GM23338 (cell line): Measurements from ENCODE around the gene NUPR1. TPM values are rescaled to one million over a fixed set of nuclear protein-coding genes. Genes with fewer than 3 reads are reported as not detected.

Source experiments
- ATAC-seq: fragments of 200-7000 bp; cut with Tn5 transposase; 3 replicates; pipeline ENCODE4 v1.9.1; 2020
- DNase-seq: peaks from one replicate; pipeline ENCODE4 v3.0.0-alpha.2; 2015; ENCODE audit warnings: low spot score
- H2AFZ ChIP-seq: fragments of 200-600 bp; sonication (generic); 2 replicates; pipeline ENCODE4 v1.8.0; 2016; ENCODE audit warnings: antibody characterized with exemption, mild to moderate bottlenecking, moderate library complexity
- H3F3A ChIP-seq: fragments of 200-600 bp; sonication (generic); replicated peaks from 2 replicates; pipeline ENCODE4 v1.8.0; 2017; ENCODE audit warnings: antibody characterized with exemption, mixed run types, low read depth
- H3K27ac ChIP-seq: fragments of 200-600 bp; sonication (generic); 2 replicates; pipeline ENCODE4 v1.6.1; 2016; ENCODE audit warnings: low read depth
- H3K27me3 ChIP-seq: fragments of 200-600 bp; sonication (generic); 2 replicates; pipeline ENCODE4 v1.8.0; 2016; ENCODE audit warnings: mild to moderate bottlenecking, mixed run types, moderate library complexity; ENCODE audit not compliant: insufficient read depth
- H3K36me3 ChIP-seq: fragments of 200-600 bp; sonication (generic); 2 replicates; pipeline ENCODE4 v1.8.0; 2016; ENCODE audit warnings: mild to moderate bottlenecking; ENCODE audit not compliant: insufficient read depth
- H3K4me1 ChIP-seq: fragments of 200-600 bp; sonication (generic); 2 replicates; pipeline ENCODE4 v1.8.0; 2016; ENCODE audit warnings: mild to moderate bottlenecking, moderate library complexity; ENCODE audit not compliant: insufficient read depth
- H3K4me2 ChIP-seq: fragments of 200-600 bp; sonication (generic); 2 replicates; pipeline ENCODE4 v1.7.1; 2017; ENCODE audit warnings: mixed run types
- H3K4me3 ChIP-seq: fragments of 200-600 bp; sonication (generic); 2 replicates; pipeline ENCODE4 v1.6.1; 2016; ENCODE audit warnings: mixed run types
- H3K79me2 ChIP-seq: fragments of 200-600 bp; sonication (generic); replicated peaks from 2 replicates; pipeline ENCODE4 v1.8.0; 2017; ENCODE audit warnings: mild to moderate bottlenecking; ENCODE audit not compliant: insufficient read depth
- H3K9me2 ChIP-seq: fragments of 200-600 bp; sonication (generic); 2 replicates; pipeline ENCODE4 v1.8.0; 2017; ENCODE audit not compliant: insufficient read depth
- H4K20me1 ChIP-seq: fragments of 200-600 bp; sonication (generic); replicated peaks from 2 replicates; pipeline ENCODE4 v1.8.0; 2017; ENCODE audit warnings: mild to moderate bottlenecking; ENCODE audit not compliant: insufficient read depth
- H3K27ac Mint-ChIP-seq: 2 replicates; pipeline ENCODE4 v1.8.0; 2020; ENCODE audit warnings: inconsistent platforms, mild to moderate bottlenecking, moderate library complexity, mixed read lengths
- H3K27me3 Mint-ChIP-seq: 3 replicates; pipeline ENCODE4 v1.8.0; 2022; ENCODE audit warnings: low read depth, mild to moderate bottlenecking, moderate library complexity, mixed read lengths, inconsistent platforms; ENCODE audit not compliant: insufficient read depth, poor library complexity
- H3K36me3 Mint-ChIP-seq: 3 replicates; pipeline ENCODE4 v1.8.0; 2021; ENCODE audit warnings: low read depth, mild to moderate bottlenecking, inconsistent platforms, moderate library complexity, mixed read lengths
- H3K4me1 Mint-ChIP-seq: 3 replicates; pipeline ENCODE4 v1.8.0; 2020; ENCODE audit warnings: mild to moderate bottlenecking, inconsistent platforms, mixed read lengths
- H3K4me3 Mint-ChIP-seq: 3 replicates; pipeline ENCODE4 v1.8.0; 2021; ENCODE audit warnings: moderate library complexity, mild to moderate bottlenecking, inconsistent platforms, mixed read lengths
- H3K9me3 Mint-ChIP-seq: 3 replicates; pipeline ENCODE4 v1.8.0; 2020; ENCODE audit warnings: moderate library complexity, mild to moderate bottlenecking, inconsistent platforms, mixed read lengths
- ETS1 ChIP-seq: IDR thresholded peaks from 2 replicates; pipeline ENCODE4 v1.6.1; 2016; ENCODE audit warnings: antibody characterized with exemption
- EZH2 ChIP-seq: fragments of 200-600 bp; sonication (generic); IDR thresholded peaks from one replicate; pipeline ENCODE4 v1.8.0; 2017; ENCODE audit warnings: antibody characterized with exemption, mild to moderate bottlenecking, low read depth; ENCODE audit not compliant: unreplicated experiment
- EZH2phosphoT487 ChIP-seq: fragments of 200-600 bp; sonication (generic); IDR thresholded peaks from one replicate; pipeline ENCODE4 v1.8.1; 2018; ENCODE audit warnings: antibody characterized with exemption; ENCODE audit not compliant: unreplicated experiment
- JUNB ChIP-seq: IDR thresholded peaks from one replicate; pipeline ENCODE4 v1.6.1; 2016; ENCODE audit warnings: antibody characterized with exemption; ENCODE audit not compliant: unreplicated experiment
- NANOG ChIP-seq: IDR thresholded peaks from 2 replicates; pipeline ENCODE4 v1.6.1; 2016; ENCODE audit warnings: antibody characterized with exemption, borderline replicate concordance
- POLR2AphosphoS5 ChIP-seq: IDR thresholded peaks from 2 replicates; pipeline ENCODE4 v1.6.1; 2016; ENCODE audit warnings: antibody characterized with exemption, low read depth
- STAT1 ChIP-seq: IDR thresholded peaks from one replicate; pipeline ENCODE4 v1.6.1; 2016; ENCODE audit warnings: antibody characterized with exemption; ENCODE audit not compliant: unreplicated experiment
- ZNF114 ChIP-seq: fragments of 250-450 bp; sonication (Bioruptor Pico); IDR thresholded peaks from 2 replicates; pipeline ENCODE4 v1.5.0; 2020; ENCODE audit warnings: mild to moderate bottlenecking, moderate library complexity
- ZNF331 ChIP-seq: fragments of 250-450 bp; sonication (Bioruptor Pico); IDR thresholded peaks from 2 replicates; pipeline ENCODE4 v1.5.0; 2020; ENCODE audit warnings: low read depth, mild to moderate bottlenecking, moderate library complexity
- ZNF462 ChIP-seq: fragments of 250-450 bp; sonication (Bioruptor Pico); IDR thresholded peaks from 2 replicates; pipeline ENCODE4 v1.5.0; 2020; ENCODE audit warnings: mild to moderate bottlenecking, moderate library complexity
- polyA plus RNA-seq: library from polyadenylated mRNA; unstranded; fragments of >200 nt; fragmentation: Nextera tagmentation; extraction: Ambion mirVana; gene quantifications from 2 replicates; pipeline ENCODE4 v1.2.1, GENCODE V29; 2016
- total RNA-seq: library from RNA; depleted of rRNA; stranded (reverse); fragments of >200 nt; shearing (Covaris generic); gene quantifications from 2 replicates; pipeline ENCODE4 v1.2.3, GENCODE V29; 2014
- TF ChIP-seq, protein P1 (sequence below): IDR thresholded peaks from one replicate; pipeline ENCODE4 v1.6.1; 2018; ENCODE audit warnings: antibody characterized with exemption; ENCODE audit not compliant: unreplicated experiment

Gene NUPR1
- total and polyA plus RNA-seq, 2 experiments from 2014 or later = 0.03 to 0.48 TPM

DNA sequence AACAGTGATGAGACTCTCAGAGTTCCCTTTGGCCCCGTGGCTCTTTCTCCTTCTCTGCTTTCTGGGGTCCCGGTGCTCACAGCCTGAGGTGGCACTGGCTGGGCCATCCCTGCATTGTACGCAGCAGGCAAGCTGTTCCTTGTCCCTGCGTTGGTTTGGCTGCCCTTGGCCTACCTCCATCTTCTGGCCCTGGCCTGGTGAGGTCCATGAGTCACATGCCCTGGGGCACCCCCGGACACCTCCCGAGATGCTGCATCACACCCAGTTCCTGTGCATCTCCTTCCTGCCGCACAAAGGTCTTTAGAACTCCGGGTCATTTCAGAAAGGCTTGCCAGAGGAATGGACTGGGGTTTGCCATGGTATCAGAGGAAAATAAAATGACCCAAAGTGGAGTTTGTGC lies 48.6 kb upstream of the NUPR1 start (continued):
- TF ChIP-seq, protein P1, sequence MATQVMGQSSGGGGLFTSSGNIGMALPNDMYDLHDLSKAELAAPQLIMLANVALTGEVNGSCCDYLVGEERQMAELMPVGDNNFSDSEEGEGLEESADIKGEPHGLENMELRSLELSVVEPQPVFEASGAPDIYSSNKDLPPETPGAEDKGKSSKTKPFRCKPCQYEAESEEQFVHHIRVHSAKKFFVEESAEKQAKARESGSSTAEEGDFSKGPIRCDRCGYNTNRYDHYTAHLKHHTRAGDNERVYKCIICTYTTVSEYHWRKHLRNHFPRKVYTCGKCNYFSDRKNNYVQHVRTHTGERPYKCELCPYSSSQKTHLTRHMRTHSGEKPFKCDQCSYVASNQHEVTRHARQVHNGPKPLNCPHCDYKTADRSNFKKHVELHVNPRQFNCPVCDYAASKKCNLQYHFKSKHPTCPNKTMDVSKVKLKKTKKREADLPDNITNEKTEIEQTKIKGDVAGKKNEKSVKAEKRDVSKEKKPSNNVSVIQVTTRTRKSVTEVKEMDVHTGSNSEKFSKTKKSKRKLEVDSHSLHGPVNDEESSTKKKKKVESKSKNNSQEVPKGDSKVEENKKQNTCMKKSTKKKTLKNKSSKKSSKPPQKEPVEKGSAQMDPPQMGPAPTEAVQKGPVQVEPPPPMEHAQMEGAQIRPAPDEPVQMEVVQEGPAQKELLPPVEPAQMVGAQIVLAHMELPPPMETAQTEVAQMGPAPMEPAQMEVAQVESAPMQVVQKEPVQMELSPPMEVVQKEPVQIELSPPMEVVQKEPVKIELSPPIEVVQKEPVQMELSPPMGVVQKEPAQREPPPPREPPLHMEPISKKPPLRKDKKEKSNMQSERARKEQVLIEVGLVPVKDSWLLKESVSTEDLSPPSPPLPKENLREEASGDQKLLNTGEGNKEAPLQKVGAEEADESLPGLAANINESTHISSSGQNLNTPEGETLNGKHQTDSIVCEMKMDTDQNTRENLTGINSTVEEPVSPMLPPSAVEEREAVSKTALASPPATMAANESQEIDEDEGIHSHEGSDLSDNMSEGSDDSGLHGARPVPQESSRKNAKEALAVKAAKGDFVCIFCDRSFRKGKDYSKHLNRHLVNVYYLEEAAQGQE = no peak
- TF ChIP-seq EZH2phosphoT487 (no peak), NANOG (no peak)

DNA sequence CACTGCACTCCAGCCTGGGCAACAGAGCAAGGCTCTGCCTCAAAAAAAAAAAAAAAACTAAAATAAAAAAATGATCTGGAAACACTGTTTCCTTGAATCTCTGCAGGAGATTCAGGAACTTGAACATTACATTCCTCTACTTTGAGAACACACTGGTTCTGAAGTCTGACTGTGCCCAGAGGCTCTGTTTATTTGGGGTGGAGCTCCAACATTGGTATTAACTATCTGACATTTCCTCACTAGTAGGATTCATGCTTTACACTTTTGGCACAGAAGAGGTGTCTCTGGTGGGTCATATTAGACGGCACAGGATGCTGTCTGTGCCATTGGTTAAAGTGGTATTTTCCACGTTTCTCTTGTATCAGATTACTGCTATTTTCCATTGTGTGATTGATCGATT lies 47.7 kb upstream of the NUPR1 start:
- no peak overlapping the region for H3K27ac Mint-ChIP-seq
- ATAC-seq (no peak), DNase-seq (no peak)
- Histone ChIP-seq H3K4me3 (no peak overlapping the region), H3K27ac (no peak overlapping the region), H3K4me1 (no peaks in the 10 kb centered on the region), H3K4me2 (no peak overlapping the region), H3K9me2 (no peaks in the 10 kb centered on the region), H3K79me2 (no peaks in the 10 kb centered on the region), H2AFZ (no peak overlapping the region), H3K36me3 (peaks cover under 1% of the 10 kb centered on the region; the same call in 1 of the 2 replicates), H4K20me1 (no peaks in the 10 kb centered on the region; the same call in 1 of the 2 replicates), H3K27me3 (no peaks in the 10 kb centered on the region), H3F3A (no peaks in the 10 kb centered on the region)
- no peaks in the 10 kb centered on the region for H3K9me3 Mint-ChIP-seq
- peaks cover 5% of the 10 kb centered on the region for H3K27me3 Mint-ChIP-seq
- H3K4me3 Mint-ChIP-seq = no peak overlapping the region
- H3K4me1 Mint-ChIP-seq = no peaks in the 10 kb centered on the region
- H3K36me3 Mint-ChIP-seq = peaks cover 22% of the 10 kb centered on the region
- TF ChIP-seq POLR2AphosphoS5 (no peak), EZH2phosphoT487 (no peak), ZNF114 (CRISPR knock-in tag) (no peak), NANOG (no peak), EZH2 (no peak), ZNF331 (CRISPR knock-in tag) (no peak), ZNF462 (CRISPR knock-in tag) (no peak), STAT1 (no peak), ETS1 (no peak), JUNB (no peak)
- TF ChIP-seq, protein P1 = no peak
